GM19324 (cell line): ENCODE data around the gene ANKRD34A.

Experiments
- ATAC-seq: cut with Tn5 transposase; IDR thresholded peaks from one replicate; pipeline ENCODE4 v1.9.1; 2021; ENCODE audit warnings: mild to moderate bottlenecking, moderate library complexity; ENCODE audit not compliant: unreplicated experiment, low FRiP score

Gene ANKRD34A

DNA sequence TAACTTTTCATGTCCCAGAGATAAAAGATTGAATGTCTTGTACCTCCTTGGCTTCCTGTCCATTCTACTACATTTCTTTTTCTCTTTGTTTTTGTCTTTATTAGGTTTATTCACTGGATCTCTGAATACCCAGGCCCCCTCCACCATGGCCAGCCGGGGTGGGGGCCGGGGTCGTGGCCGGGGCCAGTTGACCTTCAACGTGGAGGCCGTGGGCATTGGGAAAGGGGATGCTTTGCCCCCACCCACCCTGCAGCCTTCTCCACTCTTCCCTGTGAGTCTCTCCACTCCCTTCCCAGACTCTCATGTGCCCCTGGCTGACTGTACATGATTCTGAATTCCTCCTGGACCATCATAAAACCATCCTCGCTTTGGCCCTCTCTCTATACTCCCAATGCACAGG lies 10.3 kb upstream of the ANKRD34A start:
- ATAC-seq = no peak

DNA sequence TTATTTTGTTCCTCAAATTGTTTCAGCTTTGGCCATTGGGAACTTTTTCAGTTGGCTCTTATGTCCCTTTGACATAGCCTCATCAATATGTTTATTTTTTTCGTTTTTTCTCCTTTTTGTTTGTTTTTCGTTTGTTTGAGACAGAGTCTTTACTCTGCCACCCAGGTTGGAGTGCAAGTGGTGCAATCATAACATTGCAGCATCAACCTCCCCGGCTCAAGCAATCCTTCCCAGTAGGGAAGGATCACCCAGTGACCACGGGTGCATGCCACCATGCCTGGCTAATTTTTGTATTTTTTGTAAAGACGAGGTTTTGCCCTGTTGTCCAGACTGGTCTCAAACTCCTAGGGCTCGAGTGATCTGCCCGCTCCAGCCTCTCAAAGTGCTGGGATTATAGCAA lies 8.2 kb upstream of the ANKRD34A start:
- ATAC-seq = no peak

DNA sequence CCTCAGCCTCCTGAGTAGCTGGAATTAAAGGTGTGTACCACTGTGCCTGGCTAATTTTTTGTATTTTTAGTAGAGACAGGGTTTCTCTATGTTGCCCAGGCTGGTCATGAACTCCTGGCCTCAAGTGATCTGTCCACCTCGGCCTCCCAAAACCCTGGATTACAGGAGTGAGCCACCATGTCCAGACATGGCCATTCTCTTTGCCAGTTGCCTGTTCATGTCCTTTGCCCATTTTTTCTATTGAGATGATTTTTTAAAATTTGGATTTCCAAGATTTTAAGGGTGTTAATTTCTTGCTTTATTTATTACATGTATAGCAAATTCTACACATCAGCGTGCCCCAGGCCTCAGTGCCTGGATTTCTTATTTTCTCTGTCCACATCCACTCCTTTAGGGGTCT lies 2.9 kb upstream of the ANKRD34A start:
- ATAC-seq = no peak

DNA sequence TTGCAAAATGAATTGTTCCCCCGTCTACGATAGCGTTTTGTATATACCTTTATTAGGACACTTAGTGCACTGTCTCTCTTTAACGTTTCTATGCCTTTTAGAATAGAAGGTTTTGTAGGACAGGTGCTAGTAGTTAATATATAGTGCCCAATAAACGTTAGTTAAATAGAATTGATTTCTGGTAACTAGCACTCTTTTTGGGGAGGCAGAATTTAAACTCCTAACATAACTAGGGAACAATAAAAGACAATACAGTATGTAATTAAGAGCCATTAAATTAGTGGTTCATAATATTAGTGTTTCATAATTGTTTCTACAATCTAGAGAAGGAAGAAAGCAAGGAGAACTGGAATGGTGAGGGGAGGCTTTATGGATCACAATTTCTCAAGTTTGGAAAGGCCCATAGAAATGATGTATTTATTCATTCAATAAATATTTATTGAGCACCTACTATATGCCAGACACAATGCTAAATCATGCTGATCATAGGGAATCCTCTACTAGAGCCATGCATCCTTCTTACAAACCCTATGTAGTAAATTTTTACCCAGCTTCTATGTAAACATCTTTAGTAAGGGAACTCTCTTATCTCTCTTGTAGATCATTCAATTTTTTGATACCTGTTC lies 857 bp upstream of the ANKRD34A start:
- no peak for ATAC-seq

DNA sequence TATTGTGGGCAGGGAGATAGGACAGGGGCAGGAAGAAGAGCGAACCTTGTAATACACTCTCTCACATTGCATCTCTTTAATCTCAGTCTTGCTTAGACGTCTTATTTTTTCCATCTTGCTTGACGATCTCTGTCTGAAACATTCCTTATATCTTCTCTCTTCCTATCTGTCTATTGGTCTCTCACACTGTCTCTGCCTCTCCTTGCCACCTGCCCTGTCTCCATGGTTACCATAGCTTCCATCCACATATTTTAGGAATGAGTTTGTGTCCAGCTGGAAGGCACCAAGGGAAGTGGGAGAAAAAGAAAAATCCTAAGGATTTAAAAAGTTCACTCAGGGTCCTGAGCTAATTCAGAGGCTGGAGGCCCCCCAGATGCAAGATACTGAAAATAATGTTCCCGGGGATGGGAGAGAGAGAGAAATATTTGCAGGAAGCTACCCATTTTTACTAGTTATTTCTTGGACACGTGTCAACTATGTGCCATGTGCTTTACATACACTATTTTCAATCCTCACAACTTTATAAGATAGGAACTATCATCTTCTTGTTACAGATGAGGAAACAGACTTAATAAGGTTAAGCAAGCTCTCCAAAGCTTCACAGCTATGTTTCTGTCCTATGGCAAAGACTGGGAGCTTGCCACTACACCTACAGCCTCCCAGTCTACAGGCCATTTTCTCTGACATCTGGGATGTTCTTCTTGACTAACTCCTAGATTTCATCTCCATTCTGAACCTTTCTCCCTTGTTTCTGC lies 933 bp downstream of the ANKRD34A start:
- no peak for ATAC-seq

DNA sequence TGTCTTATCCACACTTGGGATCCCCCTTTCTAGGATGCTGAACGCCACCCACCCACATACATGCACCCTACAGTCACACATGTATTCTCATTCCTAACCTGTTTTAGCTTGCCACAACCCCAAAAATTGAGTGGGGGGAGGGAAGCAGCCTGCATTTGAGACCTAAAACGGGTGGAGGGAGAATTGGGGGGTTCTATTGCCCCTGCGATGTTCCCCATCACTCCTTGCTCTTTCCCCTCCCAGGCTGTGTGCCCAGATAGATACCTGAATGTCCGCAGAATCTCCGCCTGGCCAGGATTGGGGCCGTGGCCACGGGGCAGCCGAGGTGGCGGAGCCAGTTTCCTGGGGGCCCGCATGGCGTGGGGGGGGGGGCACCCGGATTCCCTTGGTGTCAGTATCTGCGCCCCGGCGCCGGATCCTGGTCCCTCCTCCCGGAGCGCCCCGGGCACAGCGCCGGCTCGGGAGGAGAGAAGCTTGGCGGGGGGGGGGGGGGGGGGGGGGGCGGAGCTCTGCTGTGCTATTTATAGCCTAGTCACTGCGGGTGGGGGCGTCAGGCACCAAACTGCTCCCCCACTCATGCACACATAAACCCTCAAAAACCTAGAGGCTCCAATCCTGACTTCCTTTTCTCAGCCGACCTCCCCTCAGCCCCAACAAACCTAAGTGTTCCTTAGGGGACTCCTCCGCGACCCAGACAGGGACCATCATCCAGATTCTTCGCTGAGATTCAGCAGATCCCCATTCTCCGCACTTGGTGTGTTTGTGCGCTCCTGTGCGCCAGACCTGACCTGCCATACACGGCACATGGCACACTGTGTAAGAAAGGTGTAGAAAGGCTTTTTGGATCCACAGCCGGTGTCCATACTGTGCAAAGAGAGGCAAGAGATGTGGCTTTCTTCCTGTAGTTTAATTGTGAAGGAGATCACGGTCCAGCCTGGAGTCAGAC lies 1.9 kb downstream of the ANKRD34A start:
- no peak for ATAC-seq

DNA sequence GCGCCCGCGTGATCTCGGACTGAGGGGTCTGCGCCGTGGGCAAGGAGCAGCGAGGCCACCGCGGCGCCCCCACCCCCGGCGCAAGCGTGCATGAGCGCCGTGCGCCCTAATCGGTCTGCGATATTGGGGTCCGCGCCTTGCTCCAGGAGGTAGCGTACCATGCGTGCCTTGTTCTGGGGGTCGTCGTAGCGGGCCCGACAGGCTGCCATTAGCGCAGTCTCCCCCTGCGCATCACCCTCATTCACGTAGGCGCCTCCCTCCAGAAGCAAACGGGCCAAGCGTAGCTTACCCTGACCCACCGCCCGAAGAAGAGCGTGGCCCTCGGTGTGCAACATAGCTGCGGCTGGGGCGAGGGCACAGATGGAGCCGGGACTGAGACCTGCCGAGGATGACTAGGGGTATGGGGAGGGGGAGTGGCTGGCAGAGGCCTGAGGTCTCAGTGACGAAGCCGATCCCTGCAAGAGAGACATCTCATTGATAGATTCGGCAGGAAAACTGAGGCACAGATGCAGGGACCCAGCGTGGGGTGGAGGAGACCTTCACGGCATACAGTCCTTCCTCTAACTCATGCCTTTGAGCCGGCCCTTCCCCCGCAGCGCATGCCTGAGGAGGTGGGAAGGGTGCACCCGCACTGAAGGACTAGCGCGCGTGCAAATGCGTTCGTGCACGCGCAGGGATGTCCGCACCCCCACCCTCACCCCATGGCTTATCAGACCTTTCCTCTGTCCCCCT lies 2.8 kb downstream of the ANKRD34A start:
- ATAC-seq = no peak

DNA sequence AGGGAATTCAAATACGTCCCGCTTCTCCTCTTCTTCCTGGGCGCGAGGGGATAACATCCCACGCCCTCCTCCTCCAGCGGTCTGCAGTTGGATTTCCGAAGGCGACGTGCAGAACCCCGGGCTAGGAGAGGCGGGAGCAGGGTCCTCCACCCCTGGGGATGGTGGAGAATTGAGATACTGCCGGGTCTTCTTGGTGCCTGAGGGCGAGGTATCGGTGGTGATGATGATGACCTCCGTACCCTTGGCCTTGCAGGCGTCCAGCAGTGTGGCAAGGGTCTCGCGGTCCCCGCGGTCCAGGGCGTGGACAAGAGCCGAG lies 3.3 kb downstream of the ANKRD34A start:
- no peak for ATAC-seq

DNA sequence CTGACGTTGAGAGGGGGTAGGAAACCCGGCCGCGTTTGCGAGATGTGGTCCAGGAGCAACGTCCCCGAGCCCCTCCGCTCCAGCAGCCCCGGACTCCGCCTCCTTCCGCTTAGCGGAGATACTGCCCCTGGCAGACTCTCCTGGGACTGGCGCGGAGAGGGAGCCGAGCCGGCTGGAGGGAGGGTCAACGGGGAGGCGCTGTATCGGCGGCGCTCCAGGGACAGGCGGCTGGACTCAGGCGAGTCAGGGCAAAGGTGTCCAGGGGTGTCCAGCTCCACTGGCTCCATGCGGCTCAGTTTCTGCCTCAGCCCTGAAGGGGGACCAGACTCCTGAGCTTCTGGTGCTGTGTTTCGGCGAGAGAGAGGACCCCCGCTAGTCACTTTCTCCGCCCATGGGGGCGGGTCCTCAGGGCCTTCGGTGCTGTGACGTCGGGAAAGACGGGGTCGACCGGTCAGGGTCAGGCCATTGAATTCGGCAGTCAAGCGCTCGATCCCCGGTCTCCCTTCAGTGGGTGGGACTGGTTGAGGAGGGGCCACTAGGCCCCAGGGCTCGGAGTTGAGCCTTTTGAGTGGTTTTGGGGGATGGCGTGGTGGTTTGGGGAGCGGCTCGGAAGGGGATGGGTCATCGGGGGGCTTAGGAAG lies 3.8 kb downstream of the ANKRD34A start:
- ATAC-seq = no peak

DNA sequence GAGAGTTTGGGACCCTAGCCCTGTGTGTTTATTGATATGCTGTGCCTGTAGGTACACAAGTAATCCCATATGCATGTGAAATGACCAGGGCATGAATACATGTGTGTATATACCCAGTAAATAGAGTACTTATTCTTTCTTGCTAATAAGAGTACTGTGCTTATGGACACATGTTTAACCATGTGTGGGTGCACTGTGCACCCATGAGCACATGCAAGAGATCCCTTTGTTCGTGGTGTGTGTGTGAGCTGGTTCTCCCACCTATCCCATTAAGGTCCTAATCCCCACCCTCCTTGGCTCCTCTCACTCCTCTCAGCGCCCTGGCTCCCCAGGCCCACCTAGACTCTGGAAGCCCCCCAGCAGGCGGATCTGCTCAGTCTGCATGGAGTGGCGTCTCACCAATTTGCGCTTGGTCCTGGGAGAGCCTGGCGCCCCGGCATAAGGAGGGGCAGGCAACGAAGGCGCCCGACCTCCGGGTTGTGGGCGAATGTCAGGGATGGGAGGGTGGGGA lies 4.4 kb downstream of the ANKRD34A start:
- no peak for ATAC-seq

DNA sequence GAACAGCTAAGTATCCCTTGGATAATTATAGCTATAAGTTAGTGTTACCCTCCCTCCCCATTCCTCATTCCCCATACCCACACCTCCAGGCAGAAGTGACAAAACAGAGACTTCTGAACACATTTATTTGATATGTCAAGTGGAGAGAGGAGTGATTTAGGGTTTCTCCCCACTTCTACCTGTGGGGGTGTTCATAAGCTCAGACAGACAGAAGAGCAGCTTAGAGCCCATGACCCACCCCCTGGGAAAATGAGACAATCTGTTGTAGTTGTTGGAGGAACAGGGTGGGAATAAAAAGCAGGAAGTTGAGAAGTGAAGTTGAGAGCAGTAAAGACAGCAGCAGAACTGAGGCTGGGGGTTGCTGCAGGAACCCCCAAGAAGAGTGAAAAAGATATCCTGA lies 5.0 kb downstream of the ANKRD34A start:
- ATAC-seq = no peak

DNA sequence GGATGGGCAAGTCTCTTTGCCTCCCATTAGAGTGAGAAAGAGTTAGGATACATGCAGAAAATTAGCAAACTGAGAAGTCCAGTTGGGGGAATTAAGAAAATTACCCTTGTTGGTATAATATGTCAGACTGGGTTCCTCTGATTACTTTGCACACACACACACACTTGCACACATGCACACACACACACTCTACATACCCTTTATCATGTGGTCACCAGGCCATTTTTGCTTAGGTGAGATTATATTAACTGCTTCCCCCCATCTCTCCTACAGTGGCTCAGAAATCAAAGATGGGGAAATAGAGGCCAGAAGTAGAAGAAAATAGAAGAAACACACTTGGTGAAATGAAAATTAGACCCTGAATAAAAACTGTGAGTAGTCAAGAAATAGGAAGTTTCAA lies 5.6 kb downstream of the ANKRD34A start:
- ATAC-seq = no peak

DNA sequence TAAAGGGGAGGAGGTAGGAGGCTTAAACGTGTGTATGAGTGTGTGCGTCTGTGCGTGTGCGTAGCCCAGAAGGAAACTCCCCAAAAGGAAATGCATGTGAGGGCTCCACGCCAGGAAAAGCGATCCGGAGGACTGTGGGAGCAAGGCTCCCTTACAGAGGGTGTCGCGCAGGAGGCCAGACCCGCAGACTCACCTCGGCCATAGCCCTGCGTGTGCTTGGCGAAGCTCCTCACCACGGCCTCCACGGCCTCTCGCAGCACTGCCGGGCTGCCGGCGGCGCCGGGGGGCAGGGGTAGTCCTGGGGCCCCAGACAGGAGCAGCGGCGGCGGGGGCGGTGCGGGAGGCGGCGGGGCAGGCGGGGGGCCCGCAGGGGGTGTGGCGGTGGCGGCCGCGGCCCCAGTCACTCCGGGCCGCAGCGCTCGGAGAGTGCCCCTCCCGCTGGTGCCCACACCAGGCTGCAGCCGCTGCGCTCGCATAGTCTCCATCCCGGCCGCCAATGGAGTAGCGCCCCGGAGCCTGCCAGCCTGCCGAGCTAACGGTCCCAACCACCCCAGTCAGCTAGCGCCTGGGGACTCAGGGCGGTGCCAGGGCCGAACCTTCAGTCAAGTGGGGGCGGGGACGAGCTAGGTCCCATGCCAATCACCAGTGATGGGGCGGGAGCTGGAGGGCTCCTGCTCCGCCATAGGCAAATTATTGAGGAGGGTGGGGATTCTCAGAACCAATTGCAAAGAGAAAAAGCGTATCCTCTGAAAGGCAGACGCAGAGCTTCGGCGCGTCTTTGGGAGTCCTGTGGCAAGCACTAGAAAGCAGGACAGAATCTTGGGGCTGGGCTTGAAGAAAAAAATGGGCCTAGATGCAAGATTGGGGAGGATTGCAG lies 6.7 kb downstream of the ANKRD34A start, which contains the start of gene LIX1L:
Gene LIX1L, minus strand, starts transcription at position 575 of the 877 bp plus-strand sequence. Its CDS starts 90 bp downstream, at position 485.
- peak; percentile 91 for ATAC-seq

DNA sequence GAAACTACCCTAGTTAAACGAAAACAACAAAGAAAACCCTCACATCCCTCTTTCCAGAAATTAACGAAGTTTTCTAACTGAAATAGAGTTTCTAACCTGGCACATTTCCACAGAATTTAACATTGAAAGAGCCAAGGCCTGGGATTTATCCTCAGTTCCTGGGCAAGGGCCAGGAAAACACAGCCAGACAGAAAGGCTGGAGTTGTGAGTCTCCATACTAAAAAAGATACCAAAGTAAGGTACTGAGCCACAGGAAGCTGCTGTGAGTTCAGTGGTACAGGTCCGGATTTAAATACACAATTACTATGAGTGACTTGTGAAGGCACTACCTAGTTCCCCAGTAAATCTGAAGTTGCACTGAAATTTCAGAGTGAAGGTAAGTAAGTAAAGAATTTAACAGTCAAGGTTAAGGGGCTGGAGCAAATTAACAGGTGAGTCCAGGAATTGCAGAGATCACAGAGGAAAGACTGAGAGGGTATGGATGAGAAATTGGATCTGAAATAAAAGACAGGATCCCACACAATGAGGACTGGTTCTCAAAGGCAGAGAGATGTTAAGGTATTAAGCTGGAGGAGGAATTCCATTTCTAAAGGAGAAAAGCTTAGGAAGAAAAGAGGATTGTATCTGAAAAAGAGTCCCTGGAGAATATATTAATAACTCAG lies 7.5 kb downstream of the ANKRD34A start:
- ATAC-seq = no peak

DNA sequence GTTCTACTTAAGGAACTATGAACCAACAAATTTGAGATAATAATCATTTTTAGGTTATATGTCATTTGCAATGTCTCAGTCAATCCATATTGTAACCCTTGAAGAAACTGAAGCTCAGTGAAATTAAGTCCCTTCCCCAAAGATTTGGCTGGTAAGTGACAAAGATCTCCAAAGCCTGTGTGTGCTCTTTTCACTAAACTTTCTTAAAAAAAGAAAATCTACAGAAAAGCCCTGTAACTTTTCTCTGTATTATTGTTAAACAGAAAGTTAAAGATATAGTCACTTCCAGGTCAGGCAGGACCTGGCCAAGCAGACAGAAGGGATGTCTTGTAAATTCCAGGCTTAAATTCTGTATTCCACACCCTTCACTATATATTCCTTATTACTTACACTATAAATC lies 8.0 kb downstream of the ANKRD34A start:
- no peak for ATAC-seq

DNA sequence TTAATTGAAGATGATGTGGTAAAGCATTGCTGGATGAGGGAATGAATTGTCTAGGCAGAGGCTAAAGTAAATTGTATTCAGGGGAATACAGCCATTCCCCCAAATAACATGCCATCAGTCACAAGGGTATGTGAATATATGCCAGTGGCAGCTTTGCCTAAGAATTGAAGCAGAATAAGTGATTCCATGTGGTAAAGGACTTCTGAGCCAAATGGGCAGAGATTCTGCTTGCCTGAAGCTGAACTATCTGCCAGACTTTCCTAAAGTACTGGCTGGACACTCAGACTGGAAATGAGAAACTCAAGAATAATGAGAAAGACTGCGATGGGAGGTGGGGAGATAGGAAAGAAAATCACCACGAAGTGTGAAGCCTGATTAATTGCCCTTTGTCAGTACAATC lies 8.9 kb downstream of the ANKRD34A start:
- ATAC-seq = no peak

DNA sequence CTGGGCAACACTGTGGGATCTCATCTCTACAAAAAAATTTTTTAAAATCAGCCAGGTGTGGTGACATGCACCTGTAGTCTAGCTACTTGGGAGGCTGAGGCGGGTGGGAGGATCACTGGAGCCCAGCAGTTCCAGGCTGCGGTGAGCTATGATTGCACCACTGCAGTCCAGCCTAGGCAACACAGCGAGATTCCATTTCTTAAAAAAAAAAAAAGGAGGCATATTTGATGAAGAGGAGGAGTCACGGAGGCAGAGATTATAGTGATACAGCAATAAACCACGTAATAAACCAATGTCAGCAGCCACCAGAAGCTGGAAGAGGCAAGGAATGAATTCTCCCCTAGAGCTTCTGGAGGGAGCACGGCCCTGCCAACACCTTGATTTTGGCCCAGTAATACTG lies 10.5 kb downstream of the ANKRD34A start:
- ATAC-seq = no peak

DNA sequence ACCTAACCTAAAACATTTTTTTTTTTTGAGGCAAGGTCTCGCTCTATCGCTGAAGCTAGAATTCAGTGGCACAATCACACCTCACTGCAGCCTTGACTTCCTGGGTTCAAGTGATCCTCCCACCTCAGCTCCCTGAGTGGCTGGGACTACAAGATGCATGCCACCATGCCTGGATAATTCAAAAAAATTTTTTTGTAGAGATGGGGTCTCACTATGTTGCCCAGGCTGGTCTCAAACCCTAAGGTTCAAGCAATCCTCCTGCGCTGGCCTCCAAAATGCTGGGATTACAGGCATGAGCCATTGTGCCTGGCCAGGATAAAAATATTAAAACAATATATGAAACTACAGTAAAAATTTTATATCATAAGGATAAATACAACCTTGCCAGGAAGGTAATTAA lies 11.5 kb downstream of the ANKRD34A start:
- no peak for ATAC-seq

DNA sequence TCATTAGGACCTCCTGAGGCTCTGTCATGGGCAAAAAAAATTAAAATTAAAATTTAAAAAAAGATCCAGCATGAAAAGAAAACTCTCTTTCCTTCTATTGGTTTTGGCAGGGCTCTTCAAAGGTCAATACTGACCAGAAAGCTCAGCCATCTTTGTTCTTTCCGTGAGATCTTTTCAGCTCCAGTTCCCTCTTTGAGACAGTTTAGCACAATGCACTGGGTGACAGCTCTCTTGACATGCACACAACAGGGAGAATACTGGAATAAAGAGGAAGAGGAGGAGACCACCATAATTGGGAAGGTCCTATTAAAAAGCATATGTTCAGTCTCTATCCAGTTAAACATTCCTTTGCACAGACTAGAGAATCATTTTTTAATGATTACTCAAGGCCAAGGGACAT lies 12.8 kb downstream of the ANKRD34A start:
- no peak for ATAC-seq
